Neural cell (in vitro differentiated cells): ENCODE measurements around the gene RSRP1. TPM values are rescaled to one million over a fixed set of nuclear protein-coding genes. Genes with fewer than 3 reads are reported as not detected.
A peak's percentile ranks its signal among the peaks of the same experiment; 100 is the strongest.
"Not testable (repeated sequence)": the region's sequence is repeated elsewhere in the genome, so short reads cannot be mapped to it uniquely, and the experiment has no call there.

Source experiments
- H2AFZ ChIP-seq: fragments of 200-600, 300-800 bp; sonication (generic), shearing (Covaris generic); 2 replicates; pipeline ENCODE4 v1.6.0; 2014; ENCODE audit warnings: low read depth, mild to moderate bottlenecking, antibody characterized with exemption, low read length, moderate library complexity
- H3F3A ChIP-seq: fragments of 200-600 bp; shearing (Covaris generic); 2 replicates; pipeline ENCODE4 v1.6.1; 2016; ENCODE audit warnings: mild to moderate bottlenecking, moderate library complexity, mixed read lengths, antibody characterized with exemption, low read length; ENCODE audit not compliant: insufficient read depth, poor library complexity, severe bottlenecking
- H3K27ac ChIP-seq: fragments of 200-600, 300-800 bp; sonication (generic), shearing (Covaris generic); 2 replicates; pipeline ENCODE4 v1.5.1; 2014; ENCODE audit warnings: mild to moderate bottlenecking, low read length, moderate library complexity
- H3K27me3 ChIP-seq: fragments of 300-800, 200-600 bp; sonication (generic), shearing (Covaris generic); 2 replicates; pipeline ENCODE4 v1.6.0; 2014; ENCODE audit warnings: mild to moderate bottlenecking, low read depth, low read length, moderate library complexity; ENCODE audit not compliant: insufficient read depth
- H3K36me3 ChIP-seq: fragments of 300-800, 200-600 bp; sonication (generic), shearing (Covaris generic); 2 replicates; pipeline ENCODE4 v1.5.1; 2014; ENCODE audit warnings: mild to moderate bottlenecking, antibody characterized with exemption, low read length, moderate library complexity; ENCODE audit not compliant: insufficient read depth
- H3K4me2 ChIP-seq: fragments of 300-800, 200-600 bp; sonication (generic), shearing (Covaris generic); 2 replicates; pipeline ENCODE4 v1.6.0; 2014; ENCODE audit warnings: mild to moderate bottlenecking, low read length
- H3K4me3 ChIP-seq: fragments of 300-800, 200-600 bp; sonication (generic), shearing (Covaris generic); 2 replicates; pipeline ENCODE4 v1.5.1; 2014; ENCODE audit warnings: mild to moderate bottlenecking, low read length, moderate library complexity
- H3K79me2 ChIP-seq: fragments of 200-600 bp; shearing (Covaris generic); replicated peaks from 2 replicates; pipeline ENCODE4 v1.6.0; 2014; ENCODE audit warnings: mild to moderate bottlenecking, low read length, moderate library complexity; ENCODE audit not compliant: insufficient read depth
- H3K9ac ChIP-seq: fragments of 300-800, 200-600 bp; sonication (generic), shearing (Covaris generic); 2 replicates; pipeline ENCODE4 v1.6.1; 2016; ENCODE audit warnings: mild to moderate bottlenecking, low read length, mixed read lengths
- H3K9me2 ChIP-seq: fragments of 200-600 bp; shearing (Covaris generic); 2 replicates; pipeline ENCODE4 v1.6.1; 2016; ENCODE audit warnings: mild to moderate bottlenecking, low read length, mixed read lengths; ENCODE audit not compliant: insufficient read depth
- H3K9me3 ChIP-seq: fragments of 200-600, 300-800 bp; sonication (generic), shearing (Covaris generic); 2 replicates; pipeline ENCODE4 v1.6.1; 2016; ENCODE audit warnings: mild to moderate bottlenecking, mixed run types, low read length, moderate library complexity, mixed read lengths
- H4K20me1 ChIP-seq: fragments of 200-600 bp; shearing (Covaris generic); 2 replicates; pipeline ENCODE4 v1.6.1; 2016; ENCODE audit warnings: mild to moderate bottlenecking, mixed run types; ENCODE audit not compliant: insufficient read depth
- CTCF ChIP-seq: fragments of 450-650 bp; IDR thresholded peaks from 2 replicates; pipeline ENCODE4 v1.5.1; 2014; ENCODE audit warnings: antibody characterized with exemption, mild to moderate bottlenecking, moderate library complexity; ENCODE audit not compliant: poor library complexity, severe bottlenecking
- EZH2 ChIP-seq: fragments of 200-600, 300-800 bp; shearing (Covaris generic), sonication (generic); IDR thresholded peaks from 2 replicates; pipeline ENCODE4 v1.6.1; 2014; ENCODE audit warnings: antibody characterized with exemption, low read length, borderline replicate concordance, mild to moderate bottlenecking; ENCODE audit not compliant: insufficient read depth, poor library complexity, severe bottlenecking
- MXI1 ChIP-seq: fragments of 450-650 bp; conservative IDR thresholded peaks from 2 replicates; pipeline ENCODE4 v1.6.1; 2014; ENCODE audit warnings: antibody characterized with exemption, mild to moderate bottlenecking; ENCODE audit not compliant: poor library complexity, severe bottlenecking
- POLR2AphosphoS5 ChIP-seq: IDR thresholded peaks from 2 replicates; pipeline ENCODE4 v1.6.1; 2012
- RAD21 ChIP-seq: fragments of 450-650 bp; conservative IDR thresholded peaks from 2 replicates; pipeline ENCODE4 v1.6.1; 2014; ENCODE audit warnings: antibody characterized with exemption, mild to moderate bottlenecking, moderate library complexity
- SMC3 ChIP-seq: fragments of 450-650 bp; conservative IDR thresholded peaks from 2 replicates; pipeline ENCODE4 v1.6.1; 2014; ENCODE audit warnings: antibody characterized with exemption, mild to moderate bottlenecking, moderate library complexity; ENCODE audit not compliant: poor library complexity
- TAF1 ChIP-seq: IDR thresholded peaks from 2 replicates; pipeline ENCODE4 v1.6.1; 2012; ENCODE audit warnings: low read depth
- polyA plus RNA-seq: library from polyadenylated mRNA; depleted of rRNA; stranded (reverse); fragments of >200 nt; gene quantifications from 2 replicates; pipeline ENCODE4 v1.2.3, GENCODE V29; 2014
- TF ChIP-seq, protein P1 (sequence below): IDR thresholded peaks from 2 replicates; pipeline ENCODE4 v1.6.1; 2012; ENCODE audit warnings: borderline replicate concordance

The RSRP1 gene
- polyA plus RNA-seq, 1 donor from 2014 or later = 152 TPM

DNA sequence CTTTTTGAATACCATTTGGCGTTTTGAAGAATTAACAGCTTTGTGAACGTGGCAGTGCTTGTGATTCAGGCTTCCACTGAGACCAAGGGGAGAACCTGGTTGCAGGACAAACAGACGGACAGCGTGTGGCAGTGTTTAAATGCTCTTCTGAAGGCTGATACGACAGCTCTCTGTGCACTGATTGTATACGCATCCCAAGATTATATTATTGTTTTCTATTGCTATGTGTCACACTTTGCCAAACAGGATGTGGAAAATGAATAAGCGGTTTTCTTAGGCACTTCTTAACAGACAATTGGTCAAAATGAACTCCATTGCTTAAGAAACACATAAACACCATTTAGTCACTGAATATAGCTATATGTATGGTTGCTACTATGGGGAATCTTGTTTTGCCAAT is 12.6 kb upstream of the RSRP1 start:
- not testable (repeated sequence) for H3K4me2 ChIP-seq
- TF ChIP-seq CTCF = peak; percentile 14

GRCh38 chr1:25257196-25257595 is 9.9 kb upstream of the RSRP1 start:
- no peaks in the 10 kb centered on the region for H3K79me2 ChIP-seq
- TF ChIP-seq TAF1 (no peak), EZH2 (no peak), RAD21 (no peak), SMC3 (no peak), POLR2AphosphoS5 (no peak), MXI1 (no peak)
- TF ChIP-seq, protein P1, sequence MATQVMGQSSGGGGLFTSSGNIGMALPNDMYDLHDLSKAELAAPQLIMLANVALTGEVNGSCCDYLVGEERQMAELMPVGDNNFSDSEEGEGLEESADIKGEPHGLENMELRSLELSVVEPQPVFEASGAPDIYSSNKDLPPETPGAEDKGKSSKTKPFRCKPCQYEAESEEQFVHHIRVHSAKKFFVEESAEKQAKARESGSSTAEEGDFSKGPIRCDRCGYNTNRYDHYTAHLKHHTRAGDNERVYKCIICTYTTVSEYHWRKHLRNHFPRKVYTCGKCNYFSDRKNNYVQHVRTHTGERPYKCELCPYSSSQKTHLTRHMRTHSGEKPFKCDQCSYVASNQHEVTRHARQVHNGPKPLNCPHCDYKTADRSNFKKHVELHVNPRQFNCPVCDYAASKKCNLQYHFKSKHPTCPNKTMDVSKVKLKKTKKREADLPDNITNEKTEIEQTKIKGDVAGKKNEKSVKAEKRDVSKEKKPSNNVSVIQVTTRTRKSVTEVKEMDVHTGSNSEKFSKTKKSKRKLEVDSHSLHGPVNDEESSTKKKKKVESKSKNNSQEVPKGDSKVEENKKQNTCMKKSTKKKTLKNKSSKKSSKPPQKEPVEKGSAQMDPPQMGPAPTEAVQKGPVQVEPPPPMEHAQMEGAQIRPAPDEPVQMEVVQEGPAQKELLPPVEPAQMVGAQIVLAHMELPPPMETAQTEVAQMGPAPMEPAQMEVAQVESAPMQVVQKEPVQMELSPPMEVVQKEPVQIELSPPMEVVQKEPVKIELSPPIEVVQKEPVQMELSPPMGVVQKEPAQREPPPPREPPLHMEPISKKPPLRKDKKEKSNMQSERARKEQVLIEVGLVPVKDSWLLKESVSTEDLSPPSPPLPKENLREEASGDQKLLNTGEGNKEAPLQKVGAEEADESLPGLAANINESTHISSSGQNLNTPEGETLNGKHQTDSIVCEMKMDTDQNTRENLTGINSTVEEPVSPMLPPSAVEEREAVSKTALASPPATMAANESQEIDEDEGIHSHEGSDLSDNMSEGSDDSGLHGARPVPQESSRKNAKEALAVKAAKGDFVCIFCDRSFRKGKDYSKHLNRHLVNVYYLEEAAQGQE = no peak
- no peaks in the 10 kb centered on the region for H3K9me3 ChIP-seq
- no peak overlapping the region for H3K9ac ChIP-seq
- no peak overlapping the region for H3K4me3 ChIP-seq
- no peaks in the 10 kb centered on the region for H3F3A ChIP-seq
- H3K4me2 ChIP-seq = no peak overlapping the region
- no peak overlapping the region for H3K27ac ChIP-seq
- H2AFZ ChIP-seq = no peak overlapping the region
- no peaks in the 10 kb centered on the region for H3K9me2 ChIP-seq
- H3K27me3 ChIP-seq = no peaks in the 10 kb centered on the region
- no peaks in the 10 kb centered on the region for H3K36me3 ChIP-seq
- H4K20me1 ChIP-seq = no peaks in the 10 kb centered on the region

More for the DNA sequence above, 12.6 kb upstream of the RSRP1 start:
- not testable (repeated sequence) for H3K4me3 ChIP-seq, H3K79me2 ChIP-seq, H3F3A ChIP-seq, H2AFZ ChIP-seq, H3K27ac ChIP-seq, H3K9ac ChIP-seq, H3K9me3 ChIP-seq, H3K9me2 ChIP-seq, H3K27me3 ChIP-seq, H3K36me3 ChIP-seq, H4K20me1 ChIP-seq

DNA sequence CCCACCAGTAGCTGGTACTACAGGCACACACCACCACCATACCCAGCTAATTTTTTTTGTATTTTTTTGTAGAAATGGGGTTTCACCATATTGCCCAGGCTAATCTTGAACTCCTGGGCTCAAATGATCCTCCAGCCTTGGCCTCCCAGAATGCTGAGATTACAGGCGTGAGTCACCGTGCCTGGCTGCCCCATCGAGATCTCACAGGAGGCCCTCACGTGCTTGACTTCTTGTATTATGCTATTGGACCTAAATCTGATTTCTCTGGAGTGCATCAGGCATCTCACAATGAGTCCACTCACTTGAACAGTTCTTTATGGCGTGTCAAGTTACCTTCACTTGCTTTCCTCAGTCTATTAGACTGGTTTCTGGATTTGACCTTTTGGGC is 9.3 kb upstream of the RSRP1 start:
- H3K4me3 ChIP-seq = no peak overlapping the region
- no peaks in the 10 kb centered on the region for H3F3A ChIP-seq
- H3K4me2 ChIP-seq = no peak overlapping the region
- peak overlapping the region; percentile 39 for H3K27ac ChIP-seq
- no peak for TF ChIP-seq SMC3
- TF ChIP-seq, protein P1 = no peak
- no peak for TF ChIP-seq RAD21
- no peaks in the 10 kb centered on the region for H4K20me1 ChIP-seq
- H3K9ac ChIP-seq = no peak overlapping the region
- no peaks in the 10 kb centered on the region for H3K27me3 ChIP-seq
- no peak overlapping the region for H2AFZ ChIP-seq
- no peaks in the 10 kb centered on the region for H3K36me3 ChIP-seq
- H3K9me3 ChIP-seq = no peaks in the 10 kb centered on the region
- H3K9me2 ChIP-seq = no peaks in the 10 kb centered on the region
- H3K79me2 ChIP-seq = no peaks in the 10 kb centered on the region
